Measurements from ENCODE around the gene UMODL1.
"Not testable (repeated sequence)": the region's sequence is repeated elsewhere in the genome, so short reads cannot be mapped to it uniquely, and the experiment has no call there.

The UMODL1 gene

GRCh38 chr21:42174173-42174572 lies 103.1 kb downstream of the UMODL1 start:
- no peak overlapping the region for H3K27ac ChIP-seq (ENCODE audit: low read length)

GRCh38 chr21:42175110-42175710 lies 104.1 kb downstream of the UMODL1 start:
- Histone ChIP-seq H3K4me3 (ENCODE audit: low read length in 2 of 2) (no peak overlapping the region), H3K27ac (ENCODE audit: low read length) (no peak overlapping the region), H3K36me3 (ENCODE audit: control insufficient read depth in 2 of 2, insufficient read depth in 2 of 2, low read length in 2 of 2) (no peaks in the 10 kb centered on the region), H3K9ac (ENCODE audit: low read length in 2 of 2) (no peak overlapping the region), H3K9me3 (ENCODE audit: control insufficient read depth in 2 of 2, low read length in 2 of 2) (no peaks in the 10 kb centered on the region), H3K27me3 (ENCODE audit: control insufficient read depth in 1 of 2, insufficient read depth in 2 of 2, low read length in 2 of 2) (no peaks in the 10 kb centered on the region), H3K4me1 (ENCODE audit: control insufficient read depth, insufficient read depth, low read length) (no peaks in the 10 kb centered on the region)

More at GRCh38 chr21:42174173-42174572, 103.1 kb downstream of the UMODL1 start:
- Histone ChIP-seq H3K27me3 (ENCODE audit: control insufficient read depth in 1 of 2, insufficient read depth in 2 of 2, low read length in 2 of 2) (no peaks in the 10 kb centered on the region), H3K4me1 (ENCODE audit: control insufficient read depth, insufficient read depth, low read length) (no peaks in the 10 kb centered on the region), H3K4me3 (ENCODE audit: low read length in 2 of 2) (no peak overlapping the region), H3K9ac (ENCODE audit: low read length in 2 of 2) (no peak overlapping the region), H3K36me3 (ENCODE audit: control insufficient read depth in 2 of 2, insufficient read depth in 2 of 2, low read length in 2 of 2) (no peaks in the 10 kb centered on the region), H3K9me3 (ENCODE audit: control insufficient read depth in 2 of 2, low read length in 2 of 2) (no peaks in the 10 kb centered on the region)

GRCh38 chr21:42176859-42177258 lies 105.7 kb downstream of the UMODL1 start:
- Histone ChIP-seq H3K9ac (ENCODE audit: low read length in 2 of 2) (no peak overlapping the region), H3K4me1 (ENCODE audit: control insufficient read depth, insufficient read depth, low read length) (no peaks in the 10 kb centered on the region), H3K4me3 (ENCODE audit: low read length in 2 of 2) (no peak overlapping the region), H3K27ac (ENCODE audit: low read length) (no peak overlapping the region), H3K27me3 (ENCODE audit: control insufficient read depth in 1 of 2, insufficient read depth in 2 of 2, low read length in 2 of 2) (no peaks in the 10 kb centered on the region), H3K36me3 (ENCODE audit: control insufficient read depth in 2 of 2, insufficient read depth in 2 of 2, low read length in 2 of 2) (no peaks in the 10 kb centered on the region), H3K9me3 (ENCODE audit: control insufficient read depth in 2 of 2, low read length in 2 of 2) (no peaks in the 10 kb centered on the region)

GRCh38 chr21:42179316-42179715 lies 108.2 kb downstream of the UMODL1 start:
- Histone ChIP-seq H3K27ac (ENCODE audit: low read length) (no peak overlapping the region), H3K27me3 (ENCODE audit: control insufficient read depth in 1 of 2, insufficient read depth in 2 of 2, low read length in 2 of 2) (no peaks in the 10 kb centered on the region), H3K9me3 (ENCODE audit: control insufficient read depth in 2 of 2, low read length in 2 of 2) (no peaks in the 10 kb centered on the region), H3K9ac (ENCODE audit: low read length in 2 of 2) (no peak overlapping the region), H3K4me3 (ENCODE audit: low read length in 2 of 2) (no peak overlapping the region), H3K36me3 (ENCODE audit: control insufficient read depth in 2 of 2, insufficient read depth in 2 of 2, low read length in 2 of 2) (no peaks in the 10 kb centered on the region), H3K4me1 (ENCODE audit: control insufficient read depth, insufficient read depth, low read length) (peaks cover 8% of the 10 kb centered on the region)

- H3K9me3 ChIP-seq (ENCODE audit: control insufficient read depth in 2 of 2, low read length in 2 of 2); H3K4me3 ChIP-seq (ENCODE audit: low read length in 2 of 2); H3K36me3 ChIP-seq (ENCODE audit: control insufficient read depth in 2 of 2, insufficient read depth in 2 of 2, low read length in 2 of 2); H3K27me3 ChIP-seq (ENCODE audit: control insufficient read depth in 1 of 2, insufficient read depth in 2 of 2, low read length in 2 of 2); H3K9ac ChIP-seq (ENCODE audit: low read length in 2 of 2); H3K4me1 ChIP-seq (ENCODE audit: control insufficient read depth, insufficient read depth, low read length); H3K27ac ChIP-seq (ENCODE audit: low read length): not testable (repeated sequence)
Observed at GRCh38 chr21:42180001-42180400, 108.9 kb downstream of the UMODL1 start.

GRCh38 chr21:42182713-42183371 lies 111.7 kb downstream of the UMODL1 start:
- Histone ChIP-seq H3K4me1 (ENCODE audit: control insufficient read depth, insufficient read depth, low read length) (peaks cover 8% of the 10 kb centered on the region), H3K27ac (ENCODE audit: low read length) (no peak overlapping the region), H3K4me3 (ENCODE audit: low read length in 2 of 2) (no peak overlapping the region), H3K9me3 (ENCODE audit: control insufficient read depth in 2 of 2, low read length in 2 of 2) (no peaks in the 10 kb centered on the region), H3K9ac (ENCODE audit: low read length in 2 of 2) (no peak overlapping the region), H3K36me3 (ENCODE audit: control insufficient read depth in 2 of 2, insufficient read depth in 2 of 2, low read length in 2 of 2) (no peaks in the 10 kb centered on the region), H3K27me3 (ENCODE audit: control insufficient read depth in 1 of 2, insufficient read depth in 2 of 2, low read length in 2 of 2) (no peaks in the 10 kb centered on the region)

- peaks cover 8% of the 10 kb centered on the region for H3K4me1 ChIP-seq (ENCODE audit: control insufficient read depth, insufficient read depth, low read length)
- H3K4me3 ChIP-seq (ENCODE audit: low read length in 2 of 2) = no peak overlapping the region
- no peaks in the 10 kb centered on the region for H3K27me3 ChIP-seq (ENCODE audit: control insufficient read depth in 1 of 2, insufficient read depth in 2 of 2, low read length in 2 of 2)
- no peaks in the 10 kb centered on the region for H3K9me3 ChIP-seq (ENCODE audit: control insufficient read depth in 2 of 2, low read length in 2 of 2)
- no peak overlapping the region for H3K9ac ChIP-seq (ENCODE audit: low read length in 2 of 2)
- no peaks in the 10 kb centered on the region for H3K36me3 ChIP-seq (ENCODE audit: control insufficient read depth in 2 of 2, insufficient read depth in 2 of 2, low read length in 2 of 2)
- no peak overlapping the region for H3K27ac ChIP-seq (ENCODE audit: low read length)
Observed at GRCh38 chr21:42183374-42184266, 112.5 kb downstream of the UMODL1 start.

- no peaks in the 10 kb centered on the region for H3K9me3 ChIP-seq (ENCODE audit: control insufficient read depth in 2 of 2, low read length in 2 of 2)
- H3K4me3 ChIP-seq (ENCODE audit: low read length in 2 of 2) = no peak overlapping the region
- no peaks in the 10 kb centered on the region for H3K36me3 ChIP-seq (ENCODE audit: control insufficient read depth in 2 of 2, insufficient read depth in 2 of 2, low read length in 2 of 2)
- peaks cover 8% of the 10 kb centered on the region for H3K4me1 ChIP-seq (ENCODE audit: control insufficient read depth, insufficient read depth, low read length)
- no peak overlapping the region for H3K9ac ChIP-seq (ENCODE audit: low read length in 2 of 2)
- H3K27me3 ChIP-seq (ENCODE audit: control insufficient read depth in 1 of 2, insufficient read depth in 2 of 2, low read length in 2 of 2) = peaks cover 0 to 2% of the 10 kb centered on the region in 2 donors
- H3K27ac ChIP-seq (ENCODE audit: low read length) = no peak overlapping the region
Observed at GRCh38 chr21:42186591-42186990, 115.5 kb downstream of the UMODL1 start.

- H3K27ac ChIP-seq (ENCODE audit: low read length) = peak overlapping the region; percentile 24
- H3K36me3 ChIP-seq (ENCODE audit: control insufficient read depth in 2 of 2, insufficient read depth in 2 of 2, low read length in 2 of 2) = no peaks in the 10 kb centered on the region
- no peak overlapping the region for H3K9ac ChIP-seq (ENCODE audit: low read length in 2 of 2)
- peaks cover 2 to 3% of the 10 kb centered on the region in 2 donors for H3K27me3 ChIP-seq (ENCODE audit: control insufficient read depth in 1 of 2, insufficient read depth in 2 of 2, low read length in 2 of 2)
- H3K9me3 ChIP-seq (ENCODE audit: control insufficient read depth in 2 of 2, low read length in 2 of 2) = no peaks in the 10 kb centered on the region
- H3K4me3 ChIP-seq (ENCODE audit: low read length in 2 of 2) = no peak overlapping the region
- H3K4me1 ChIP-seq (ENCODE audit: control insufficient read depth, insufficient read depth, low read length) = peaks cover 8% of the 10 kb centered on the region
Observed at GRCh38 chr21:42187976-42188653, 117.0 kb downstream of the UMODL1 start.

GRCh38 chr21:42188663-42189062 lies 117.5 kb downstream of the UMODL1 start:
- H3K9me3 ChIP-seq (ENCODE audit: control insufficient read depth in 2 of 2, low read length in 2 of 2) = no peaks in the 10 kb centered on the region
- H3K27me3 ChIP-seq (ENCODE audit: control insufficient read depth in 1 of 2, insufficient read depth in 2 of 2, low read length in 2 of 2) = peaks cover 3 to 4% of the 10 kb centered on the region in 2 donors
- H3K4me3 ChIP-seq (ENCODE audit: low read length in 2 of 2) = no peak overlapping the region
- H3K9ac ChIP-seq (ENCODE audit: low read length in 2 of 2) = no peak overlapping the region
- no peaks in the 10 kb centered on the region for H3K36me3 ChIP-seq (ENCODE audit: control insufficient read depth in 2 of 2, insufficient read depth in 2 of 2, low read length in 2 of 2)
- H3K4me1 ChIP-seq (ENCODE audit: control insufficient read depth, insufficient read depth, low read length) = peaks cover 4% of the 10 kb centered on the region
- peak overlapping the region; percentile 18 for H3K27ac ChIP-seq (ENCODE audit: low read length)
